GM12875 (cell line): Measurements from ENCODE around the gene PAMR1.

Experiments
- H3K4me3 ChIP-seq: one replicate; pipeline ENCODE4 v1.5.1; 2011; ENCODE audit warnings: low read depth, low read length, control low read depth
- CTCF ChIP-seq: IDR thresholded peaks from 2 replicates; pipeline ENCODE4 v1.5.1; 2011; ENCODE audit warnings: low read depth, mild to moderate bottlenecking, control low read depth, inconsistent platforms, low read length, moderate library complexity, borderline replicate concordance; ENCODE audit not compliant: insufficient read depth

PAMR1 gene

GRCh38 chr11:35383953-35384352 lies 141.5 kb downstream of the PAMR1 start:
- TF ChIP-seq CTCF: no peak
- H3K4me3 ChIP-seq: no peak overlapping the region
